ENCODE measurements around the gene ZNF516.

ZNF516 gene

GRCh38 chr18:76410660-76411417 lies 84.2 kb downstream of the ZNF516 start:
- no peaks in the 10 kb centered on the region for H3K27me3 ChIP-seq (ENCODE audit: insufficient read depth, low read length, poor library complexity)
- H3K4ac ChIP-seq (ENCODE audit: low read depth, low read length) = no peak overlapping the region
- H3K18ac ChIP-seq (ENCODE audit: low read length) = no peak overlapping the region
- H3K27ac ChIP-seq (ENCODE audit: low read depth, low read length) = no peak overlapping the region
- H3K9ac ChIP-seq (ENCODE audit: low read length) = no peak overlapping the region
- peak overlapping the region; percentile 25 for H3K56ac ChIP-seq (ENCODE audit: low read length)
- no peak for DNase-seq
- no peaks in the 10 kb centered on the region for H3K79me1 ChIP-seq (ENCODE audit: low read length)
- WGBS (ENCODE audit: extremely low coverage, insufficient coverage, low lambda C conversion rate) = no CpG with 5 or more reads among the region's 11 CpGs
- no peak overlapping the region for H4K8ac ChIP-seq (ENCODE audit: low read depth, low read length)
- no peak overlapping the region for H4K5ac ChIP-seq (ENCODE audit: low read length)
- H3K4me1 ChIP-seq (ENCODE audit: control insufficient read depth, low read depth, low read length) = no peaks in the 10 kb centered on the region
- no peak overlapping the region for H2BK120ac ChIP-seq (ENCODE audit: low read depth, low read length)
- H3K23ac ChIP-seq (ENCODE audit: low read length) = peak overlapping the region; percentile 97
- H2AK5ac ChIP-seq (ENCODE audit: low read length) = no peak overlapping the region
- no peak overlapping the region for H3K4me3 ChIP-seq (ENCODE audit: low read length)
- no peak overlapping the region for H2BK15ac ChIP-seq (replicated peaks; ENCODE audit: low read depth)
- no peaks in the 10 kb centered on the region for H3K79me2 ChIP-seq (ENCODE audit: control insufficient read depth, insufficient read depth, low read length)
- no peak overlapping the region for H2BK5ac ChIP-seq (ENCODE audit: low read length)
- H3K4me2 ChIP-seq (ENCODE audit: low read length) = no peak overlapping the region
- H3K36me3 ChIP-seq (ENCODE audit: control insufficient read depth, insufficient read depth, low read length) = no peaks in the 10 kb centered on the region

GRCh38 chr18:76410033-76410432 lies 85.0 kb downstream of the ZNF516 start:
- Histone ChIP-seq H3K4me2 (ENCODE audit: low read length) (no peak overlapping the region), H4K5ac (ENCODE audit: low read length) (no peak overlapping the region), H3K36me3 (ENCODE audit: control insufficient read depth, insufficient read depth, low read length) (no peaks in the 10 kb centered on the region), H2BK15ac (replicated peaks; ENCODE audit: low read depth) (no peak overlapping the region), H3K9ac (ENCODE audit: low read length) (no peak overlapping the region), H3K79me1 (ENCODE audit: low read length) (no peaks in the 10 kb centered on the region), H3K4me3 (ENCODE audit: low read length) (no peak overlapping the region), H3K4me1 (ENCODE audit: control insufficient read depth, low read depth, low read length) (no peaks in the 10 kb centered on the region), H2BK5ac (ENCODE audit: low read length) (no peak overlapping the region), H3K56ac (ENCODE audit: low read length) (no peak overlapping the region), H3K4ac (ENCODE audit: low read depth, low read length) (no peak overlapping the region), H2AK5ac (ENCODE audit: low read length) (no peak overlapping the region), H3K27ac (ENCODE audit: low read depth, low read length) (no peak overlapping the region), H3K27me3 (ENCODE audit: insufficient read depth, low read length, poor library complexity) (no peaks in the 10 kb centered on the region), H2BK120ac (ENCODE audit: low read depth, low read length) (no peak overlapping the region), H3K18ac (ENCODE audit: low read length) (no peak overlapping the region), H3K79me2 (ENCODE audit: control insufficient read depth, insufficient read depth, low read length) (no peaks in the 10 kb centered on the region), H3K23ac (ENCODE audit: low read length) (no peak overlapping the region), H4K8ac (ENCODE audit: low read depth, low read length) (no peak overlapping the region)
- WGBS (ENCODE audit: extremely low coverage, insufficient coverage, low lambda C conversion rate) = no CpG with 5 or more reads among the region's 5 CpGs
- no peak for DNase-seq

GRCh38 chr18:76408480-76409067 lies 86.5 kb downstream of the ZNF516 start:
- no peak for DNase-seq
- Histone ChIP-seq H2BK5ac (ENCODE audit: low read length) (no peak overlapping the region), H4K8ac (ENCODE audit: low read depth, low read length) (no peak overlapping the region), H3K56ac (ENCODE audit: low read length) (no peak overlapping the region), H2BK120ac (ENCODE audit: low read depth, low read length) (no peak overlapping the region), H3K79me2 (ENCODE audit: control insufficient read depth, insufficient read depth, low read length) (no peaks in the 10 kb centered on the region), H3K9ac (ENCODE audit: low read length) (no peak overlapping the region), H3K18ac (ENCODE audit: low read length) (no peak overlapping the region), H3K27me3 (ENCODE audit: insufficient read depth, low read length, poor library complexity) (no peaks in the 10 kb centered on the region), H2BK15ac (replicated peaks; ENCODE audit: low read depth) (no peak overlapping the region), H3K79me1 (ENCODE audit: low read length) (no peaks in the 10 kb centered on the region), H3K4me2 (ENCODE audit: low read length) (no peak overlapping the region), H3K4me3 (ENCODE audit: low read length) (no peak overlapping the region), H3K27ac (ENCODE audit: low read depth, low read length) (no peak overlapping the region), H3K4me1 (ENCODE audit: control insufficient read depth, low read depth, low read length) (no peaks in the 10 kb centered on the region), H4K5ac (ENCODE audit: low read length) (no peak overlapping the region), H3K4ac (ENCODE audit: low read depth, low read length) (no peak overlapping the region), H3K23ac (ENCODE audit: low read length) (no peak overlapping the region), H2AK5ac (ENCODE audit: low read length) (no peak overlapping the region), H3K36me3 (ENCODE audit: control insufficient read depth, insufficient read depth, low read length) (no peaks in the 10 kb centered on the region)
- no CpG with 5 or more reads among the region's 15 CpGs for WGBS (ENCODE audit: extremely low coverage, insufficient coverage, low lambda C conversion rate)

- Histone ChIP-seq H3K27ac (ENCODE audit: low read depth, low read length) (no peak overlapping the region), H3K4me1 (ENCODE audit: control insufficient read depth, low read depth, low read length) (no peaks in the 10 kb centered on the region), H3K79me1 (ENCODE audit: low read length) (no peaks in the 10 kb centered on the region), H4K5ac (ENCODE audit: low read length) (no peak overlapping the region), H3K79me2 (ENCODE audit: control insufficient read depth, insufficient read depth, low read length) (no peaks in the 10 kb centered on the region), H3K9ac (ENCODE audit: low read length) (no peak overlapping the region), H3K36me3 (ENCODE audit: control insufficient read depth, insufficient read depth, low read length) (no peaks in the 10 kb centered on the region), H3K56ac (ENCODE audit: low read length) (no peak overlapping the region), H3K4me3 (ENCODE audit: low read length) (no peak overlapping the region), H3K4ac (ENCODE audit: low read depth, low read length) (no peak overlapping the region), H3K23ac (ENCODE audit: low read length) (no peak overlapping the region), H2AK5ac (ENCODE audit: low read length) (no peak overlapping the region), H4K8ac (ENCODE audit: low read depth, low read length) (no peak overlapping the region), H2BK5ac (ENCODE audit: low read length) (no peak overlapping the region), H3K27me3 (ENCODE audit: insufficient read depth, low read length, poor library complexity) (no peaks in the 10 kb centered on the region), H3K4me2 (ENCODE audit: low read length) (no peak overlapping the region), H2BK15ac (replicated peaks; ENCODE audit: low read depth) (no peak overlapping the region), H3K18ac (ENCODE audit: low read length) (no peak overlapping the region), H2BK120ac (ENCODE audit: low read depth, low read length) (no peak overlapping the region)
- no CpG with 5 or more reads among the region's 11 CpGs for WGBS (ENCODE audit: extremely low coverage, insufficient coverage, low lambda C conversion rate)
- DNase-seq = no peak
Observed at GRCh38 chr18:76407681-76408080, 87.4 kb downstream of the ZNF516 start.

- DNase-seq = no peak
- Histone ChIP-seq H3K4me1 (ENCODE audit: control insufficient read depth, low read depth, low read length) (no peaks in the 10 kb centered on the region), H3K79me1 (ENCODE audit: low read length) (no peaks in the 10 kb centered on the region), H3K27me3 (ENCODE audit: insufficient read depth, low read length, poor library complexity) (no peaks in the 10 kb centered on the region), H2BK5ac (ENCODE audit: low read length) (no peak overlapping the region), H3K4me3 (ENCODE audit: low read length) (no peak overlapping the region), H3K18ac (ENCODE audit: low read length) (no peak overlapping the region), H3K36me3 (ENCODE audit: control insufficient read depth, insufficient read depth, low read length) (no peaks in the 10 kb centered on the region), H3K79me2 (ENCODE audit: control insufficient read depth, insufficient read depth, low read length) (no peaks in the 10 kb centered on the region), H3K9ac (ENCODE audit: low read length) (no peak overlapping the region), H2BK120ac (ENCODE audit: low read depth, low read length) (no peak overlapping the region), H4K5ac (ENCODE audit: low read length) (no peak overlapping the region), H4K8ac (ENCODE audit: low read depth, low read length) (no peak overlapping the region), H2AK5ac (ENCODE audit: low read length) (no peak overlapping the region), H3K56ac (ENCODE audit: low read length) (no peak overlapping the region), H3K4ac (ENCODE audit: low read depth, low read length) (no peak overlapping the region), H2BK15ac (replicated peaks; ENCODE audit: low read depth) (no peak overlapping the region), H3K27ac (ENCODE audit: low read depth, low read length) (no peak overlapping the region), H3K4me2 (ENCODE audit: low read length) (no peak overlapping the region), H3K23ac (ENCODE audit: low read length) (no peak overlapping the region)
- WGBS (ENCODE audit: extremely low coverage, insufficient coverage, low lambda C conversion rate) = no CpG with 5 or more reads among the region's 14 CpGs
Observed at GRCh38 chr18:76406791-76407190, 88.3 kb downstream of the ZNF516 start.

Data from mesendoderm (in vitro differentiated cells).